NK-92 (cell line): Measurements from ENCODE around the gene RITA1.
"Not testable (repeated sequence)": the region's sequence is repeated elsewhere in the genome, so short reads cannot be mapped to it uniquely, and the experiment has no call there.

Experiments
- DNase-seq: peaks from one replicate; lab custom pipeline; 2025; ENCODE audit not compliant: unreplicated experiment; lab: John Stamatoyannopoulos, UW

Gene RITA1, protein sequence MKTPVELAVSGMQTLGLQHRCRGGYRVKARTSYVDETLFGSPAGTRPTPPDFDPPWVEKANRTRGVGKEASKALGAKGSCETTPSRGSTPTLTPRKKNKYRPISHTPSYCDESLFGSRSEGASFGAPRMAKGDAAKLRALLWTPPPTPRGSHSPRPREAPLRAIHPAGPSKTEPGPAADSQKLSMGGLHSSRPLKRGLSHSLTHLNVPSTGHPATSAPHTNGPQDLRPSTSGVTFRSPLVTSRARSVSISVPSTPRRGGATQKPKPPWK

DNA sequence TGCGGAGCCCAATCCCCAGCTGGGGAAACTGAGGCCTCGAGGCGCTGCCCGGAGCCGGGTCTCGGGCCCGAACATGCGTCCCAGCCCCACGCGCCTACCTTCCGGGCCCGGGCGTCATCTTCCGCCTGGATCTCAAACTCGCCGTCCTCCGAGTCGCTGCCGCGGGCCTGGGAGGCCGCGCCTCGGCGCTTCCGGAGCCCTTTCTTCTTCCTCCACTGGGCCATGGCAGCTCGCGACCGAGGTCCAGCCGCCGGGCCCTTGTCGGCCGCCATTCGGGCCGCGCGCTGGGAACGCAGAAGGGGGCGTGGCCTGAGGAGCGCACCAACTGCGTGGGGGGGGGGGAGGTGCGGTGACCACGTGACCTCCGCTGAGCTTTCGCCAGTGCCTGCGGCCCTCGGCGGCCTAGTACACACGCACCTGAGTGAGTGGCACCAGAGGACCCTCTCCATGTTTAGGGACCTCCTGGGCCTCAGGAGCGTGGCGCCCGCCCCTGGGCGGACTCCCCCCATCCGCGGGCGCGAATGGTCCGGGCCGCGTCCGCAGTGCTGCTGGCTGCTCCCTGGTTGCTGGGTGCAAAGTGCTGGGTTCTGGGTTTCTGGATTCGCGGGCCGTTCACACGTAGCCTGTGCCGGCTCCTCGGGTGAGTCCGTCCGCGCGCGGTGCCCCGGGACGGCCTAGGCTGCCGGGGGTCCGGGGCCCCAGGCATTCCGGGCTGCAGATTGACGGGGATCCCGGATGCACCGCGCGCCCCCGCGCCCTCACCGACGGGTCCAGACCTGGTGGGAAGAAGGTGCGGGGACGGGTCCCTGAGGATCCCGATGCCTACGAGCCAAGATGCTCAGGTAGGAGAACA lies at the start of gene RITA1, which contains the start of gene DDX54:
TSS of gene RITA1 (plus strand) at position 542 of the 853 bp plus-strand sequence. CDS start 1,026 bp downstream, outside the sequence.
TSS of gene DDX54 (minus strand) at position 299 of the 853 bp plus-strand sequence. CDS start at position 272, 27 bp downstream.
- DNase-seq = no peak

- DNase-seq = no peak
Measured at GRCh38 chr12:113136128-113136989, 49.2 kb upstream of the RITA1 start.

- no peak for DNase-seq
Measured at GRCh38 chr12:113136990-113137511, 48.5 kb upstream of the RITA1 start.

DNA sequence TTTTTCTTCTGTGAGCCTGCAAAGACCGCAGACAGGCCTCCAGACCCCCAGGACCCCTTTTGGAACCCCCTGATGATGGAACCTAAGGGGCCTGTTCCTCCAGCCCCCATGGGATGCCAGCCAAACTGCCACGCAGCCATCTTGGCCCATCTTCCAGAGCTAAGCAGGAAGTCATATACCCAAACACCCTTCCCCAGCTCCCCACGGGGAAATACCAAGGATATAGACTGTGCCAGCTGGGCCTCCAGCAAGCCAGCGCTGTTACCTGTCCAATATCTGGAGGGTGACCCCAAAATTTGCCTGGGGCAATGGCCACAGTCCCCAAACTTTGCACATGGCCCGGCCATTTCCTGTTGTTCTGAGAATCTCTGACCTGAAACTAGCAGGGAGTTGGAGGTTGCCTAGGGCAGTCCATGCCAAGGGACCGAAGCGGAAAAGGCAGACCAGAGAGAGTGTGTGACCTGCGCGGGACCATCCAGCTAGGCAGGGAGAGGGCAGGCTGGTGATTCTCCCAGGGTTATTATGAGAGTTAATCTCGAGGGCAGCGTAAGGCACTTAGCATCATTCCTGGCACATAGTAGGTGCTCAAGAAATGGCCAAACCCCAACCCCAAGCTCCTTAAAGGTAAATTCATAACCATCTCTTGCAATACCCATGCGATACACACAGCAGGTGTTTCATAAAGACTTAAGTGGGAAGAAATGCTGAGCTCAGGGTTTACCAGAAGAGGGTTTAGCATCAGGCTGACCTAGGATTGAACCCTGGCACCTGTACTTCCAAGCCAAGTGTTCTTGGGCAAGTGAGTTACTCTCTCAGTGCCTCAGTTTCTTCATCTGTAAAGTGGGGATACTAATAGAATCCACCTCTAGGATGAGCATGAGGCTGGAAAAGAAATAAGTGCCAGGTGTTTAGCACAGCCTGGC lies 47.4 kb upstream of the RITA1 start:
- DNase-seq = no peak

- no peak for DNase-seq
Measured at GRCh38 chr12:113138826-113139225, 46.7 kb upstream of the RITA1 start.

- DNase-seq = no peak
Measured at GRCh38 chr12:113140706-113141105, 44.8 kb upstream of the RITA1 start.

DNA sequence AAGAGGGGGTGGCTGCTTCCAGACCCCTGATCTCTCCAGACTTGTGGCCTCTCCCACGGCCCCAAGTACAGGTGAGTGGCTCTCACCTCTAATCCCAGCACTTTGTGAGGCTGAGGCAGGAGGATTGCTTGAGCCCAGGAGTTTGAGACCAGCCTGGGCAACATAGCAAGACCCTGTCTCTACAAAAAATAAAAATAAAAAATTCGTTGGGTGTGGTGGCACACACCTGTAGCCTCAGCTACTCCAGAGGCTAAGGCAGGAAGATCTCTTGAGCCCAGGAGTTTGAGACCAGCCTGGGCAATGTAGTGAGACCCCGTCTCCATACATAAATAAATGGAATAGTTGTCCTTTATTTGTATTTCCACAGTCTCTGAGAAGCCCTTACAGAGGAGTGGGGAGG lies 43.8 kb upstream of the RITA1 start:
- not testable (repeated sequence) for DNase-seq

DNA sequence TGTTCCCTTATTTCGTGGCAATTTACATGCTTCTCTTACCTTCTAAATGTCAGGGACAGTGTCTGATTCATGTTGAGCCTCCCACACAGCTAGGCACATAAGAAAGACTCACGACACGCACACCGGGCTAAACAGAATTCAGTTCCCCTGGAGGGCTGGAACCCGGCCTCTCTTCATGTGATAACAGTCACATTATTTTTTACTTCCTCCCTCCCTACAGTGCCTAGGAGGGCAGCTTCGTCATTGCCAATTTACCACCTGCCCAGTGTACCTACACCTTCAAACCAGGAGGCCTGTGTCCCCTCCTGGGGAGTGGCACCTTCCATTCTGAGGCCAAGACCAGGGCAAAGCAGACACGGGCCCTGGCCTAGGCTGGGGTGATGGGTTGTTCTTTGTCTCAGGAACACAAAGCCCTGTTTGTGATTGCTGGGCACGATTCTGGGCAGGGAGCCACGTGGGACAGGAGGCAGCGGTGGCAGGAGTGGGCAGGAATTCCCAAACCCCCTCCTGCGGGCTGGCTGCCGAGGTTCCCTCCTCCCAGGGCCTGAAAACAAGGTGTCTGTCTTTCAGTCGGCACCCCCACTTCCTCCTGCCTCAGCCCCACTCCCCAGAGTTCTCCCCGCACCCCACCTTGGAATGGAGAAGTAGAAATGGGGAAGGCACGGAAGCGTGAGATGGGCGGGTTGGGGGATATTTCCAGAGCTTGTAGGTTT lies 43.2 kb upstream of the RITA1 start:
- DNase-seq = no peak

DNA sequence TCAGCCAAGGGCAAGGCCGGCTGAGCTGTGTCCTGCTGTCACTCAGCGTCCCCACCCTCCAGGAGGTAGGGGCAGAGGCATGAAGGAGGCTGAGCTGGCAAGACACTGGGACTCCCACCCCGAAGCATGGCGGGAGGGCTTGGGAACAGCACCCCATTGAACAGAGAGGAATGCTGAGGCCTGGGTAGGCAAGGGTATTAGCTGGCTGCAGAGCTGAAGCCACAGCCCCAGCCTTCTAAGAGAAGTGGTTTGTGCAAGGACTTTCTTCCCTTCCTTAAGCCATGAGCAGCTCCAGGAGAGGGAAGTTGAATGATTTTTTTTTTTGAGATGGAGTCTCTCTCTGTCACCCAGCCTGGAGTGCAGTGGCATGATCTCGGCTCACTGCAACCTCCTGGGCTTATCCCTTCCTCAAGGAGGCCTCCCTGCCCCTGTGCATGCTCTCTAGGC lies 42.6 kb upstream of the RITA1 start:
- DNase-seq = no peak

DNA sequence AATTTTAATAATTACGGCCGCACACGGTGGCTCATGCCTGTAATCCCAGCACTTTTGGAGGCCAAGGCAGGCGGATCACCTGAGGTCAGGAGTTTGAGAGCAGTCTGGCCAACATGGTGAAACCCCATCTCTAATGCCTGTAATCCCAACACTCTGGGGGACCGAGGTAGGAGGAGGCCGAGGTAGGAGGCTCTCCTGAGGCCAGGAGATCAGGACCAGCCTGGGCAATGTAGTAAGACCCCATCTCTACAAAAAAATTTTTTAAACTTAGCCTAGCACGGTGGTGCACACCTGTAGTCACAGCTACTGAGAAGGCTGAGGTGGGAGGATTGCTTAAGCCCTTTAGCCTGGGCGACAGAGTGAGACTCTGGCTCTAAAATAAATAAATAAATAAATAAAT lies 41.6 kb upstream of the RITA1 start:
- no peak for DNase-seq

- DNase-seq = no peak
Measured at GRCh38 chr12:113144806-113145205, 40.7 kb upstream of the RITA1 start.

GRCh38 chr12:113145720-113146551 lies 39.6 kb upstream of the RITA1 start:
- no peak for DNase-seq

DNA sequence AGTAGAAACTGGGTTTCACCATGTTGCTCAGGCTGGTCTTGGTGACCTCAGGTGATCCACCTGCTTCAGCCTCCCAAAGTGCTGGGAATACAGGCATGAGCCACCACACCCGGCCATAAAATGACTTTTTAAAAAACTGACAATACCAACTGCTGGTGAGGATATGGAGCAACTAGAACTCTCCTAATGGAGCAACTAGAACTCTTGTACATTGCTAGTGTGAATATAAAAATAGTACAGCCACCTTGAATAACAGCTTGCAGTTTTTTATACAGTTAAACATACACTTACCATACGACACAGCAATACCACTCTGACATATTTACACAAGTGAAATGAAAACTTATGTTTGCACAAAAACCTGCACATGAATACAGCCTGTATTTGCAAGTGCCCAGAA lies 38.5 kb upstream of the RITA1 start:
- DNase-seq = no peak

DNA sequence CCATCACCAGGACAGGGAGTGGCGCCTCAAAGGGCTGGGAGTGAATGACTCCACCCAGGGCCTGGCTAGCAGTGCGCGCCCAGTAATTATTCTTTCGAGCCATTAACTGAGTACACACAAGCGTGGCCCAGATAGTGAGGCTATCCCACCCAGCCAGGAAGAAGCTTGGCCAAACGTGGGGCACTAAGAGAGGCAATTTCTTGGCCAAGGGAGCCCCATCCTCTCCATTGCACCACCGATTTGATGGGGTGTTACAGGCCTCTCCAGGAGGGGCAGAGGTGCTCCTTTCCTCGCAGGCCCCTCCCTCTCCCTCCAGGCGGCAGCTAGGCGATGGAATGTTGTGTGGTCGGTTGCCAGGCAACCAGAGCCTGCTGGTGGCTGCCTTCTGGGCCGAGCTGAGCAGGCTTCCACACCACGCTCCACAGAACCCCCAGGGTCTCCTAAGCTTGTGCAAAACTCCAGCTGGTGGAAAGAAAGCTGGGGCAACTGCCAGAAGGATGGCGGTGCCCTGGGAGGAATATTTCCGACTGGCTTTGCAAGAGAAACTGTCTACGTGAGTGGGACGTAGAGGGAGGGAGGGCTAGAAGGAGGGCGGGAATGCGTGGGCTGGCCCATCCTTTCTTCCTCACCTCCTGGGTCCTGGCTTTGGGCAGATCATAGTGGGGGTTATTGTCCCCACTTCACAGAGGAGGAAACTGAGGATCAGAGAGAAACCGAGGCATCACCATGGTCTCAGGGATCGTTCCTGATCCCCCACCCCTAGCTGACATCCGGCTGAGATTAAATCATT lies 36.0 kb upstream of the RITA1 start, which contains the start of gene CFAP73:
TSS of gene CFAP73 (plus strand) at position 364 of the 790 bp plus-strand sequence. CDS start at position 498, 134 bp downstream.
- no peak for DNase-seq

DNA sequence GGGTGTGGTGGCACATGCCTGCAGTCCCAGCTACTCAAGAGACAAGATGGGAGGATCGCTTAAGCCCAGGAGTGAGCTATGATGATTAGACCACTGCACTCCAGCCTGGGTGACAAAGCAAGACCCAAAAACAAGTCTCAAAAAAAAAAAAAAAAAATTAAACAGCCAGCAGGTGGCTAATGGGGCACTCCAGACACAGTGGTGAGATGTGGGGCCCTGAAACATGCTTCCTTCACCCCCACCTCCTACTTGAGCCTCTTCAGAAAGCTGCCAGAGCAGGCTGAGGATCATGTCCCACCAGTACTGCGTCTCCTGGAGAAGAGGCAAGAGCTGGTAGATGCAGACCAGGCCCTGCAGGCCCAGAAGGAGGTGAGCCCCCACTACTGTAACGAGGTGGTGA lies 33.9 kb upstream of the RITA1 start:
- DNase-seq = no peak

GRCh38 chr12:113152196-113152834 lies 33.2 kb upstream of the RITA1 start:
- DNase-seq = no peak
